WTC11 (cell line): ENCODE results near the gene SERPINB6.
A peak's percentile ranks its signal among the peaks of the same experiment; 100 is the strongest.

Experiments
- ETV6 ChIP-seq: sonication (generic); formaldehyde crosslinking; IDR thresholded peaks from 2 replicates; pipeline ENCODE4 v1.8.1; 2022; ENCODE audit warnings: mild to moderate bottlenecking, missing genetic modification reagents
- MLX ChIP-seq: sonication (generic); formaldehyde crosslinking; IDR thresholded peaks from 2 replicates; pipeline ENCODE4 v1.8.1; 2023; ENCODE audit warnings: mild to moderate bottlenecking, missing genetic modification reagents, moderate library complexity
- NR1H2 ChIP-seq: sonication (generic); formaldehyde crosslinking; IDR thresholded peaks from 2 replicates; pipeline ENCODE4 v1.9.0; 2021; ENCODE audit warnings: mild to moderate bottlenecking, moderate library complexity, missing genetic modification reagents
- ZBTB21 ChIP-seq: sonication (generic); formaldehyde crosslinking; IDR thresholded peaks from 2 replicates; pipeline ENCODE4 v1.8.1; 2023; ENCODE audit warnings: mild to moderate bottlenecking, missing genetic modification reagents, borderline replicate concordance
- TF ChIP-seq, protein P1 (sequence below): fragments of 200-600 bp; IDR thresholded peaks from 2 replicates; pipeline ENCODE4 v1.8.0; 2022; ENCODE audit warnings: antibody characterized with exemption

GRCh38 chr6:3001773-3002293 is 30.5 kb upstream of the SERPINB6 start:
- TF ChIP-seq ZBTB21 (CRISPR knock-in tag) (no peak), ETV6 (CRISPR knock-in tag) (no peak), MLX (CRISPR knock-in tag) (no peak), NR1H2 (CRISPR knock-in tag) (no peak)
- TF ChIP-seq, protein P1, sequence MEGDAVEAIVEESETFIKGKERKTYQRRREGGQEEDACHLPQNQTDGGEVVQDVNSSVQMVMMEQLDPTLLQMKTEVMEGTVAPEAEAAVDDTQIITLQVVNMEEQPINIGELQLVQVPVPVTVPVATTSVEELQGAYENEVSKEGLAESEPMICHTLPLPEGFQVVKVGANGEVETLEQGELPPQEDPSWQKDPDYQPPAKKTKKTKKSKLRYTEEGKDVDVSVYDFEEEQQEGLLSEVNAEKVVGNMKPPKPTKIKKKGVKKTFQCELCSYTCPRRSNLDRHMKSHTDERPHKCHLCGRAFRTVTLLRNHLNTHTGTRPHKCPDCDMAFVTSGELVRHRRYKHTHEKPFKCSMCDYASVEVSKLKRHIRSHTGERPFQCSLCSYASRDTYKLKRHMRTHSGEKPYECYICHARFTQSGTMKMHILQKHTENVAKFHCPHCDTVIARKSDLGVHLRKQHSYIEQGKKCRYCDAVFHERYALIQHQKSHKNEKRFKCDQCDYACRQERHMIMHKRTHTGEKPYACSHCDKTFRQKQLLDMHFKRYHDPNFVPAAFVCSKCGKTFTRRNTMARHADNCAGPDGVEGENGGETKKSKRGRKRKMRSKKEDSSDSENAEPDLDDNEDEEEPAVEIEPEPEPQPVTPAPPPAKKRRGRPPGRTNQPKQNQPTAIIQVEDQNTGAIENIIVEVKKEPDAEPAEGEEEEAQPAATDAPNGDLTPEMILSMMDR, result peak; percentile 51
